Large intestine (tissue), 3 donors: Measurements from ENCODE around the gene SLC38A1. TPM values are rescaled to one million over a fixed set of nuclear protein-coding genes. Genes with fewer than 3 reads are reported as not detected.
"Not testable (repeated sequence)": the region's sequence is repeated elsewhere in the genome, so short reads cannot be mapped to it uniquely, and the experiment has no call there.

Experiments
- DNase-seq, 2 donors: peaks; one replicate each; pipeline versions ENCODE4 v3.0.0 to v3.0.0-alpha.2; 2013
- H3K27ac ChIP-seq: one replicate; pipeline ENCODE4 v1.5.1; 2013; ENCODE audit warnings: low read length
- H3K27me3 ChIP-seq: 2 replicates; pipeline ENCODE4 v1.6.1; 2013; ENCODE audit warnings: low read length; ENCODE audit not compliant: control insufficient read depth, insufficient read depth
- H3K36me3 ChIP-seq: 2 replicates; pipeline ENCODE4 v1.6.1; 2013; ENCODE audit warnings: low read length; ENCODE audit not compliant: control insufficient read depth, insufficient read depth
- H3K4me1 ChIP-seq: one replicate; pipeline ENCODE4 v1.6.1; 2013; ENCODE audit warnings: low read length; ENCODE audit not compliant: control insufficient read depth, insufficient read depth
- H3K4me3 ChIP-seq: one replicate; pipeline ENCODE4 v1.5.1; 2013; ENCODE audit warnings: low read length
- H3K9me3 ChIP-seq: one replicate; pipeline ENCODE4 v1.6.1; 2013; ENCODE audit warnings: mild to moderate bottlenecking, low read depth, low read length, moderate library complexity; ENCODE audit not compliant: control insufficient read depth
- WGBS: methylation state at CpG from one replicate; pipeline ENCODE4 v1.1.5; 2013; ENCODE audit warnings: low lambda C conversion rate; ENCODE audit not compliant: insufficient coverage; 5-methylcytosine and 5-hydroxymethylcytosine counted together
- polyA plus RNA-seq: library from polyadenylated mRNA; unstranded; fragments of 120-200 nt; gene quantifications from one replicate; pipeline ENCODE4 v1.2.1, GENCODE V29; 2013

SLC38A1 gene
- polyA plus RNA-seq, 1 donor: 52.9 TPM

DNA sequence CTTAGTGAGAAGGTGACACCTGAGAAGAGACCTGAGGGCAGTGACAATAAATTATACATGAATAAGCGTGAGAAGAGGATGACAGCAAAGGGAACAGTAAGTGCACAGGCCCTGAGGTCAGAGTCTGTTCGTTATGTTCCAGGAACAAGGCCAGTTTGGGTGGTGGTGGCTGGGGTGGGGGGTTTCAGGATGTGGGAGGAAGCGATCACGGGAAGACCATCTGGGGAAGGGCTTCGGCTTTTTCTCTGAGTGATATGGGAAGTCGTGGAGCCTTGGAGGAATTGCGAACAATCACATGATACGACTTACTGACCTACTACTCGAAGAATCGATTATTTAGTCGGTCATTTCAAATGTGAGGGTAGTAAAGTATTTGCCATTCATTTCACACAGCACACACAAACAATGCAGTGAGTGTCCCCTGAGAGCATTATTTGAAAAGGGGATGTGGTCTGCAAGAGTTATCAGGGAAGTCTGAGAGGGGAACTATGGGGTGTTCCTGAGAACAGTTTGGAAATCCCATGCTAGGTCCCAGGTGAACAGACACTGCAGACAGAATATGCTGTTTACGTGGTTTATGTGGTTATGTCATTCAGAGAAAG lies 94.7 kb downstream of the SLC38A1 start:
- Histone ChIP-seq H3K4me3 (no peak overlapping the region), H3K9me3 (no peaks in the 10 kb centered on the region), H3K27ac (no peak overlapping the region), H3K36me3 (no peaks in the 10 kb centered on the region), H3K27me3 (no peaks in the 10 kb centered on the region), H3K4me1 (peaks cover 5% of the 10 kb centered on the region)
- DNase-seq: no peak
- WGBS: 100% methylated on average over 1 of the region's 12 CpGs

DNA sequence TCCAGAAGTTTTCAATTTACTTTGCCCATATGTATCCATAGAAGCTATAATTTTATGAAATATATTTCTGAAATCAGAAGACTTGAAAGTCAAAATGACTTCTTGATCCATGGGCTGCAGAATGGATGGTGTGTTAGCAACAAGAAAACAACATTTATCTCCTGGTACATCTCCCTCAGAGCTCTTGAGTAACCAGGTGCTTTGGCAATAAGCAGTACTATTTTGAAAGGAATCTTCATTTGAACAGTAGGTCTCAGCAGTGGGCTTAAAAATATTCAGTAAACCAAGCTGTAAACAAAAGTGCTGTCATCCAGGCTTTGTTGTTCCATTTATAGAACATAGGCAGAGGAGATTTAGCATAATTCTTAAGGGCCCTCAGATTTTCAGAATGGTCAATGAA lies 100.4 kb downstream of the SLC38A1 start:
- no peak overlapping the region for H3K27ac ChIP-seq
- H3K4me3 ChIP-seq: no peak overlapping the region
- H3K27me3 ChIP-seq: no peaks in the 10 kb centered on the region
- DNase-seq: no peak
- peaks cover 14% of the 10 kb centered on the region for H3K4me1 ChIP-seq
- H3K9me3 ChIP-seq: no peaks in the 10 kb centered on the region
- no peaks in the 10 kb centered on the region for H3K36me3 ChIP-seq

DNA sequence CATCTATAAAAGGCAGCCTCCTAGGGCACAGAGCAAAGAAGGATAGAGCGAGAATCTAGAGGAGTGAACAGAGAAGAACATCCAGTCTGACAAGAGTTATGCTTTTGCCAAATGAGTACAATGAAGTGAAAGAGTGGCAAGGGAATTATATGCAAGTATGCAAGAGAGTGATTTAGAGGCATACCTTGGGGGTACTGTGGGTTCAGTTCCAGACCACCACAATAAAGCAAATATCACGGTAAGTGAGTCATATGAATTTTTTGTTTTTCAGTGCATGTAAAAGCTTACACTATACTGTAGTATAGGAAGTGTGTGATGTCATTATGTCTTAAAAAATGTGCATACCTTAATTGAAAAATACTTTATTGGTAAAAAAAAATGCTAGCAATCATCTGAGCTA lies 101.4 kb downstream of the SLC38A1 start:
- Histone ChIP-seq H3K36me3 (no peaks in the 10 kb centered on the region), H3K9me3 (no peaks in the 10 kb centered on the region), H3K27ac (no peak overlapping the region), H3K4me1 (peaks cover 14% of the 10 kb centered on the region), H3K27me3 (no peaks in the 10 kb centered on the region), H3K4me3 (no peak overlapping the region)
- 80% methylated on average over 1 of the region's 2 CpGs for WGBS
- DNase-seq: no peak

DNA sequence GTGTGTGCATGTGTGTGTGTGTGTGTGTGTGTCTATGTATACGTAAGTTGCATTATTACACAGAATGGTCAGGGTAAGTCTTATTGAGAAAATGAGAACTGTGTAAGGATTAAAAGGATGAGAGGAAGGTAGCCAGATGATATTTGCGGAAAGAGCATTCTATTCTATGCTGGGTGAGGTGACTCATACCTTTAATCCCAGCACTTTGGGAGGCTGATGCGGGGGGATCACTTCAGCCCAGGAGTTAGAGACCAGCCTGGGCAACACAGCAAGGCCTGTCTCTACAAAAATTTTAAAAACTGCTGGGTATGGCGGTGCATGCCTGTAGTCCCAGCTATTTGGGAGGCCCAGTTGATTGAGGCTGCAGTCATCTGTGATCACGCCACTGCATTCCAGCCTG lies 103.7 kb downstream of the SLC38A1 start:
- Histone ChIP-seq H3K4me3 (no peak overlapping the region), H3K36me3 (no peaks in the 10 kb centered on the region), H3K27me3 (no peaks in the 10 kb centered on the region), H3K9me3 (no peaks in the 10 kb centered on the region), H3K4me1 (peaks cover 24% of the 10 kb centered on the region), H3K27ac (no peak overlapping the region)
- no peak for DNase-seq
- no CpG with 5 or more reads among the region's 5 CpGs for WGBS

DNA sequence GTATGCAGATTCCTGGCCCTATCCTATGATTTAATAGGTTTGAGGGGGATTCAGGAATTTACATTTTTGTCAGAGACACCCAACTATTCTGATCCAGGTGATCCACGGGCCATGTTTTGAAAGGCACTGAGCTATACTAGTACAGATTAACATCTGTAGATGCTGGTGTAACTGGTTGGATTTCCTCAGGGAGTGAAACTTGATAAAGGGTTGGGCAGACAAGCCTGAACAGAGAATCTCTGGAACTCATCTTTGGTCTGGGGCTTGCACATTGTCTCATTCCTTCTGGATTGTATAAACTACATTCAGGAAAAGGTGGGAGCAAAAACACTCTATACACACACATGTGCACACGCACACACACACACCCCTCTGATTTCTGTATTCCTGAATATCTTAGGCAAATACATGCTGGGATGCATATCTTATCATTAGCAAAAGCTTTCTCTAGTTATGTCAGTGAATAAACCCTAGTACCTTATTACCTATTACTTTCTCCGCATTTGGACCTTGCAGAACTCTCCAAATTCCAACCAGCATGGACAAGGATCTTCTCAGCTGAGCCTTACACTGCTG lies 104.6 kb downstream of the SLC38A1 start:
- Histone ChIP-seq H3K27ac (no peak overlapping the region), H3K36me3 (no peaks in the 10 kb centered on the region), H3K27me3 (no peaks in the 10 kb centered on the region), H3K4me1 (peaks cover 29% of the 10 kb centered on the region), H3K9me3 (no peaks in the 10 kb centered on the region), H3K4me3 (no peak overlapping the region)
- no CpG with 5 or more reads among the region's 3 CpGs for WGBS
- DNase-seq: no peak

DNA sequence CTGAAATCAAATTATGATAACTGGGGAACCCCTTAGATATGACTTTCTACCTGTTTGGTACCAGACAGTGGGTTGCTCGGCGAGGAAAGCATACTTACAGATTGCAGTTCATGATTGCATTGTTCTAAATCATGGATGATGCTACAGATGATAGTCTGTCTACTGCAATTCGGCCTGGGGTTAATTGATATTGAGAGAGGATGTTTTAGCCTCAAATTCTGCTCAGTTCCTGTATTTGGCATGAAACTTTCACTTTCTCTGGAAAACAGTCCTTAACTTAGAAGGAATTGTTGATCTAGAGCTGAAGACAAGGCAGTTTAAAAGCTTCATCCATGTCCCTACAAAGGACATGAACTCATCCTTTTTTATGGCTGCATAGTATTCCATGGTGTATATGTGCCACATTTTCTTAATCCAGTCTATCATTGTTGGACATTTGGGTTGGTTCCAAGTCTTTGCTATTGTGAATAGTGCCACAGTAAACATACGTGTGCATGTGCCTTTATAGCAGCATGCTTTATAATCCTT lies 106.2 kb downstream of the SLC38A1 start:
- whole genome bisulfite sequencing: no CpG with 5 or more reads among the region's 4 CpGs
- not testable (repeated sequence) for H3K27ac ChIP-seq, H3K4me3 ChIP-seq, H3K36me3 ChIP-seq, H3K27me3 ChIP-seq, DNase-seq, H3K9me3 ChIP-seq
- H3K4me1 ChIP-seq: peaks cover 30% of the 10 kb centered on the region

DNA sequence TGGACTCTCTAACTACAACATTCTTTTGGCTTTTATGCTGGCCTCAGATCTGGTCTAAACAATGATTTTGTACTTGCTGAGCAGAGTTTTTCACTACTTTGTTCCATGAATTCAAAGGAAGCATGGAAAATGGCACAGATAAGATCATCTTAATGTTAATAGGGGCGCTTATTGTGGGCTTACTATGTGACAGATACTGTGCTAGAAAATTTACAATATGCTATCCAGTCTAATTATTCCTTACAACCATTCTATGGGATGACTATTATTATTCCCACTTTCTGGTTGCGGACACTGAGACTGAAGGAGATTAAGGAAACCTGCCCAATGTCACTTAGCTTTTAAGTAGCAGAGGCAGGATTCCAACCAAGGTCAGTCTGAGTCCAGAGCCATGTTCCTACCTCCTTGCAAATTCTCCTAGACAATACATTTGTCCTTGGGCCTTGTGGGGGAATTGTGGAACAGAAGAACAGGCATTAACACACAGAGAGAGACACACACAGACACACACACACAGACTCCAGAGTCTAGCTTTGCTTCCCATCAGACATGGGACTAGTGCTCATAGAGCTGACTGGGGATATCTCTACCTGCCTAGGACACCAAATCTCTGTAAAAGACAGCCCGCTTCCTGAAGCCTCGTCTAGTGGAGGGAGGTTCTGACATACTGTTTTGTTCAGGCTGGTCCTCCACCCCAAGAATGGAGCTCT lies 107.7 kb downstream of the SLC38A1 start:
- no peaks in the 10 kb centered on the region for H3K36me3 ChIP-seq
- no CpG with 5 or more reads among the region's 4 CpGs for WGBS
- no peak for DNase-seq

DNA sequence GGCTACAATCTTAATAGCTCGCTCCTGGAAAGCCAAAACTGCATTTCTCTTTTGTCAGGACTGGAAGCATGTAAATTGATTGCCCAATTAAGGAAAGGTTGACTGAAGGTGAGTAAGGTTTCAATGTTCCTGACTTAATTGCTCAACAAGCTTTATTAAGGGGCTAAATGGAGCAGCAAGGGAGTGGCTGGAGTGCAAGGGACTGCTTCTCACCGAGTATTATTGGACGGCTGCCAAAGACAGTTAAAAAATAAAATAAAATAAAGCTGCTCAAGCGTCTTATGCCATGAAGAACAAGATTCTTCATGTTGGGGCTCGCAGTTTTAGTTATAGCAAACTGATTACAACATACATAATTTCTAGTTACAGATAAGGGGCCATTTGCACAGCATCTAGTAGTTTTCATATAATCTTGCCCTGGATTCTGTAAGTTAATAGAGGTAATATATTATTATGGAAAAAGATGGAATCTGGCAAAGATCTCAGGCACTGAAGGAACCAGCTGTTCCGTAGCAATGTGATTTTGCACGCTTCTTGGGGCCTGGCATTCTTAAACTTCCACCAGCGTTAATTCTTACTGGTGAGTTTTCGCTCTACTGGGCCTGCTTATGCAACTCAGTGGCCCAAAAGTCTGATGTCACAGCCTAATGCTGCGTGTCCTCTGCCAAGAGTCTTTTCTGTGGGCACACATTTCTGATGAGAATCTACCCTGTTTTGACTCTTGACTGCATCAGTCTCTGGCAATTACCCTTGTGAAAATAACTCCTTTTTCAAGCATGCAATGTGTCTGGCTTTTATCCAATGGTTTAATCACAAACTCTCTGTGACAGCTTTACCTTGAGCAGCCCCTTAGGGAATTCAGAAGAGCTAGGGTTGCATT lies 108.5 kb downstream of the SLC38A1 start:
- H3K27me3 ChIP-seq: no peaks in the 10 kb centered on the region
- 20% methylated on average over 1 of the region's 10 CpGs for WGBS
- H3K4me1 ChIP-seq: peaks cover 18% of the 10 kb centered on the region
- no peaks in the 10 kb centered on the region for H3K36me3 ChIP-seq
- peak overlapping the region; percentile 58 for H3K27ac ChIP-seq
- peaks cover 2% of the 10 kb centered on the region for H3K9me3 ChIP-seq
- DNase-seq: peak; percentile 41 to 88
- H3K4me3 ChIP-seq: no peak overlapping the region

More for the DNA sequence above, 107.7 kb downstream of the SLC38A1 start:
- H3K4me1 ChIP-seq: peaks cover 18% of the 10 kb centered on the region
- H3K9me3 ChIP-seq: peaks cover under 1% of the 10 kb centered on the region
- H3K27ac ChIP-seq: peak overlapping the region; percentile 58
- no peak overlapping the region for H3K4me3 ChIP-seq
- H3K27me3 ChIP-seq: no peaks in the 10 kb centered on the region

DNA sequence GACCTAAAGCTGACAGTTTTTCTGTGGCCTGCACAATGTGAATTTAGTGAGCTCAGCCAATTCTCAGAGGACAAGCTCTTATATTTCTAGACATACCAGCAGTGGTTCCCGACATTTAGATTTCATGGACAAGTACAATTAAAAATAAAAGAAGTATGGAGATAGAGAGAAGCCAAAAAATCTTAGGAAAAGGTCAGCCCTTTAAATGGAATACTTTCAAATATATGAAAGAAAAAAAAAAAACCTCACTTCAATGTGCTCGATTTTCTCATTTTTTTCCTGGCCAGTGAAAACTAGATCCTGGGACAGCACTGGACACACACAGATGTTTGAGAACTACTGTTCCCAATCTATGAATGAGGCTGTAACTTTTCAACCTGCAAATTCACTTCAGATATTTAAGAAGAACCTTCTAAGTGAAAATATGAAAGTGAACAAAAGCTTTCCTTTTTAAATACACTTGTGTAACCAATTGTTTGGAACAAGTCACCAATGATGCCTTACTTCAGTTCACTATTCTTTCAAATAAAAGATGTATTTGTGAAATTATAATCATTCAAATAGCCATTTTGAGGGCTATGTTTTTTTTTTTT lies 109.4 kb downstream of the SLC38A1 start:
- Histone ChIP-seq H3K4me3 (no peak overlapping the region), H3K27me3 (no peaks in the 10 kb centered on the region), H3K36me3 (no peaks in the 10 kb centered on the region), H3K9me3 (peaks cover 2% of the 10 kb centered on the region), H3K4me1 (peaks cover 18% of the 10 kb centered on the region), H3K27ac (peak overlapping the region; percentile 58)
- 100% methylated on average over 1 of the region's 2 CpGs for WGBS
- DNase-seq: no peak

DNA sequence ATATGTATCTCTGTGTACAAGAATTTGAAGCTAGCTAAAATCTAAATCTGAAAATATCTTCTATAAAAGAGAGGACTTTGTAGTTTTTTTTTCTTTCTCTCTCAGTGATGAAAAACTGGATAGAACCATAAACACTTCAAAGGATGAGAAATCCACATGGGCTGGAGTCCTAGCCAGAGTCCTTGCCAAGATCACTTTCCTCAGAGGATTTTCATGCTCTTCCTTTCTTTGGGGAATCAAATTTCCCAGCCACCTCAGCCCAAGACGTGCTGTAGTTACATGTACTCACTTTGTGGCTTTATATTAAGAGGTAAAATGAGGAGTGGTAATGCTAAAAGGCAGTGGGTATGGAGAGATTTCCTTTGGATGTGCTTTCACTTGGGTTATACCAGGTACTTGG lies 110.3 kb downstream of the SLC38A1 start:
- WGBS: no CpG with 5 or more reads among the region's 1 CpG

More for the DNA sequence above, 110.3 kb downstream of the SLC38A1 start:
- Histone ChIP-seq H3K27me3 (no peaks in the 10 kb centered on the region), H3K9me3 (peaks cover 2% of the 10 kb centered on the region), H3K27ac (no peak overlapping the region), H3K4me3 (no peak overlapping the region), H3K4me1 (peaks cover 18% of the 10 kb centered on the region), H3K36me3 (no peaks in the 10 kb centered on the region)
- no peak for DNase-seq
